Measurements from ENCODE around the gene LRRN2.

DNA sequence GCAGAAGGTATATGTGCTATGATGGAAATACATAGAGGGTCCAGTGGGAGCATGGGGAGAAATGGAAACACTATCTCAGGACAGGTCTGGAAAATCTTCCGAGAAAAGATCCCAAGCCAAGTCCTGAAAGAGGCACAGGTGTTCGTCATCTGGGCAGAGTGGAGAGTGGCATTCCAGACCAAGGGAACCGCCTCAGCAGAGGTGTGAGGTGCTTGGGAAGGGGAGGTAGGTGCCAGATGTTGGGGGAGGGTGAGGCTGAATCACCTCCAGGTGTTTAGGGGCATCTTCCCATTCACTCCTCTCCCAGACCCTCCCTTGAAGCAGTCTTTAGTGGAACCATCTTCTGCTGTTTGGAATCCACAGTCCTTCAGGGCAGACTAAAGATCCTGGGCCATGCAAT lies 23.5 kb upstream of the LRRN2 start:
- TF ChIP-seq, protein P1, sequence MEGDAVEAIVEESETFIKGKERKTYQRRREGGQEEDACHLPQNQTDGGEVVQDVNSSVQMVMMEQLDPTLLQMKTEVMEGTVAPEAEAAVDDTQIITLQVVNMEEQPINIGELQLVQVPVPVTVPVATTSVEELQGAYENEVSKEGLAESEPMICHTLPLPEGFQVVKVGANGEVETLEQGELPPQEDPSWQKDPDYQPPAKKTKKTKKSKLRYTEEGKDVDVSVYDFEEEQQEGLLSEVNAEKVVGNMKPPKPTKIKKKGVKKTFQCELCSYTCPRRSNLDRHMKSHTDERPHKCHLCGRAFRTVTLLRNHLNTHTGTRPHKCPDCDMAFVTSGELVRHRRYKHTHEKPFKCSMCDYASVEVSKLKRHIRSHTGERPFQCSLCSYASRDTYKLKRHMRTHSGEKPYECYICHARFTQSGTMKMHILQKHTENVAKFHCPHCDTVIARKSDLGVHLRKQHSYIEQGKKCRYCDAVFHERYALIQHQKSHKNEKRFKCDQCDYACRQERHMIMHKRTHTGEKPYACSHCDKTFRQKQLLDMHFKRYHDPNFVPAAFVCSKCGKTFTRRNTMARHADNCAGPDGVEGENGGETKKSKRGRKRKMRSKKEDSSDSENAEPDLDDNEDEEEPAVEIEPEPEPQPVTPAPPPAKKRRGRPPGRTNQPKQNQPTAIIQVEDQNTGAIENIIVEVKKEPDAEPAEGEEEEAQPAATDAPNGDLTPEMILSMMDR (IDR thresholded peaks at IDR 0.05; ENCODE audit: low read depth, low read length), result no peak
- no peak for TF ChIP-seq POLR2A (IDR thresholded peaks at IDR 0.05; ENCODE audit: extremely low read depth, insufficient read length)
- TF ChIP-seq, protein P2, sequence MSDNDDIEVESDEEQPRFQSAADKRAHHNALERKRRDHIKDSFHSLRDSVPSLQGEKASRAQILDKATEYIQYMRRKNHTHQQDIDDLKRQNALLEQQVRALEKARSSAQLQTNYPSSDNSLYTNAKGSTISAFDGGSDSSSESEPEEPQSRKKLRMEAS (IDR thresholded peaks at IDR 0.05; ENCODE audit: low read depth, low read length), result no peak
